ENCODE measurements around the gene S100A7.
"Not testable (repeated sequence)": the region's sequence is repeated elsewhere in the genome, so short reads cannot be mapped to it uniquely, and the experiment has no call there.

The S100A7 gene

GRCh38 chr1:153429266-153430165, 30.9 kb downstream of the S100A7 start:
- DNase-seq, result no peak

- DNase-seq, result no peak
Measured at GRCh38 chr1:153428791-153429190, 31.7 kb downstream of the S100A7 start.

GRCh38 chr1:153428073-153428638, 32.3 kb downstream of the S100A7 start:
- no peak for DNase-seq

- no peak for DNase-seq
Measured at GRCh38 chr1:153426809-153427208, 33.6 kb downstream of the S100A7 start.

GRCh38 chr1:153422450-153423068, 37.9 kb downstream of the S100A7 start:
- DNase-seq, result no peak

- no peak for DNase-seq
Measured at GRCh38 chr1:153420306-153420705, 40.1 kb downstream of the S100A7 start.

GRCh38 chr1:153419436-153419793, 41.0 kb downstream of the S100A7 start:
- not testable (repeated sequence) for DNase-seq

GRCh38 chr1:153418758-153419435, 41.6 kb downstream of the S100A7 start:
- DNase-seq, result not testable (repeated sequence)

GRCh38 chr1:153417136-153417888, 43.1 kb downstream of the S100A7 start:
- no peak for DNase-seq

GRCh38 chr1:153415850-153416570, 44.4 kb downstream of the S100A7 start, which contains the start of gene S100A7A:
TSS of gene S100A7A (plus strand) at chr1:153416520. CDS start at chr1:153418083, 1,563 bp downstream.
- DNase-seq, result no peak

- DNase-seq, result not testable (repeated sequence)
Measured at GRCh38 chr1:153413961-153414360, 46.5 kb downstream of the S100A7 start.
